BE2C (cell line): Measurements from ENCODE around the gene NCEH1.

Experiments
- DNase-seq: peaks from one replicate; pipeline ENCODE4 v3.0.0-alpha.2; 2020
- H3K27me3 ChIP-seq: fragments of 250-450 bp; sonication (Bioruptor Pico); 2 replicates; pipeline ENCODE4 v1.5.1; 2020; ENCODE audit warnings: mild to moderate bottlenecking
- H3K36me3 ChIP-seq: fragments of 250-450 bp; sonication (Bioruptor Pico); 2 replicates; pipeline ENCODE4 v1.5.1; 2020; ENCODE audit warnings: mild to moderate bottlenecking
- H3K4me1 ChIP-seq: fragments of 250-450 bp; sonication (Bioruptor Pico); 2 replicates; pipeline ENCODE4 v1.5.1; 2020
- H3K4me3 ChIP-seq: 2 replicates; pipeline ENCODE4 v1.5.1; 2011; ENCODE audit warnings: low read depth, low read length
- H3K9me3 ChIP-seq: fragments of 250-450 bp; sonication (Bioruptor Pico); 2 replicates; pipeline ENCODE4 v1.5.1; 2020
- CTCF ChIP-seq: IDR thresholded peaks from 2 replicates; pipeline ENCODE4 v1.5.1; 2012; ENCODE audit warnings: mild to moderate bottlenecking, low read depth, low read length

NCEH1 gene

GRCh38 chr3:172702256-172702655, 8.6 kb downstream of the NCEH1 start:
- H3K9me3 ChIP-seq: no peaks in the 10 kb centered on the region
- no peak overlapping the region for H3K4me3 ChIP-seq
- TF ChIP-seq CTCF: no peak
- DNase-seq: no peak
- H3K4me1 ChIP-seq: no peaks in the 10 kb centered on the region
- H3K36me3 ChIP-seq: no peaks in the 10 kb centered on the region
- no peaks in the 10 kb centered on the region for H3K27me3 ChIP-seq

- Histone ChIP-seq H3K4me3 (no peak overlapping the region), H3K27me3 (no peaks in the 10 kb centered on the region), H3K4me1 (no peaks in the 10 kb centered on the region), H3K9me3 (no peaks in the 10 kb centered on the region), H3K36me3 (no peaks in the 10 kb centered on the region)
- no peak for DNase-seq
- TF ChIP-seq CTCF: no peak
These were observed 9.1 kb downstream of the NCEH1 start for GRCh38 chr3:172701751-172702150.

- Histone ChIP-seq H3K9me3 (no peaks in the 10 kb centered on the region), H3K4me1 (peaks cover 4% of the 10 kb centered on the region; the same call in 1 of the 2 replicates), H3K36me3 (no peaks in the 10 kb centered on the region), H3K4me3 (no peak overlapping the region), H3K27me3 (no peaks in the 10 kb centered on the region)
- no peak for DNase-seq
- TF ChIP-seq CTCF: no peak
These were observed 9.9 kb downstream of the NCEH1 start for GRCh38 chr3:172700936-172701455.

- Histone ChIP-seq H3K4me1 (peaks cover 4% of the 10 kb centered on the region; the same call in 1 of the 2 replicates), H3K36me3 (no peaks in the 10 kb centered on the region), H3K27me3 (no peaks in the 10 kb centered on the region), H3K9me3 (no peaks in the 10 kb centered on the region), H3K4me3 (no peak overlapping the region)
- no peak for TF ChIP-seq CTCF
- DNase-seq: no peak
These were observed 10.6 kb downstream of the NCEH1 start for GRCh38 chr3:172700256-172700655.

GRCh38 chr3:172699031-172699430, 11.8 kb downstream of the NCEH1 start:
- no peak for DNase-seq
- Histone ChIP-seq H3K4me1 (peaks cover 4% of the 10 kb centered on the region; the same call in 1 of the 2 replicates), H3K4me3 (no peak overlapping the region), H3K36me3 (no peaks in the 10 kb centered on the region), H3K9me3 (no peaks in the 10 kb centered on the region), H3K27me3 (no peaks in the 10 kb centered on the region)
- TF ChIP-seq CTCF: no peak

GRCh38 chr3:172698631-172699030, 12.2 kb downstream of the NCEH1 start:
- Histone ChIP-seq H3K27me3 (no peaks in the 10 kb centered on the region), H3K36me3 (no peaks in the 10 kb centered on the region), H3K4me1 (peaks cover 4% of the 10 kb centered on the region; the same call in 1 of the 2 replicates), H3K9me3 (no peaks in the 10 kb centered on the region), H3K4me3 (no peak overlapping the region)
- no peak for DNase-seq
- no peak for TF ChIP-seq CTCF
